Activated T-helper 1 cell treated with anti-CD3 and anti-CD28 coated beads, Interleukin-12 subunit alpha, Interleukin-12 subunit beta, Interleukin-2, Interleukin-4 antibody, amounts not matched to agents 30 ng/mL and 10 ng/mL and 1 ng/mL, durations not matched to agents 14 hours and 24 hours and 36 hours (primary cell): ENCODE data around the gene MSANTD3. TPM values are rescaled to one million over a fixed set of nuclear protein-coding genes. Genes with fewer than 3 reads are reported as not detected.
"Not testable (repeated sequence)": the region's sequence is repeated elsewhere in the genome, so short reads cannot be mapped to it uniquely, and the experiment has no call there.

ENCODE experiments used
- DNase-seq: peaks from one replicate; pipeline ENCODE4 v3.0.0; 2021; ENCODE audit warnings: low spot score
- H3K27ac Mint-ChIP-seq: one replicate; pipeline ENCODE4 v1.8.0; 2021; ENCODE audit warnings: mild to moderate bottlenecking, mixed read lengths
- H3K27me3 Mint-ChIP-seq: one replicate; pipeline ENCODE4 v1.8.0; 2022; ENCODE audit warnings: mild to moderate bottlenecking, moderate library complexity, mixed read lengths; ENCODE audit not compliant: insufficient read depth
- H3K36me3 Mint-ChIP-seq: one replicate; pipeline ENCODE4 v1.8.0; 2021; ENCODE audit warnings: low read depth, mixed read lengths
- H3K4me1 Mint-ChIP-seq: one replicate; pipeline ENCODE4 v1.8.0; 2021; ENCODE audit warnings: low read depth, mixed read lengths
- H3K4me3 Mint-ChIP-seq: one replicate; pipeline ENCODE4 v1.8.0; 2021; ENCODE audit warnings: mild to moderate bottlenecking, moderate library complexity, mixed read lengths
- H3K9me3 Mint-ChIP-seq: one replicate; pipeline ENCODE4 v1.8.0; 2021; ENCODE audit warnings: mixed read lengths
- intact Hi-C: fragments of 100-400 bp; cut with micrococcal nuclease; formaldehyde crosslinking; loops from one replicate; pipeline ENCODE4 v1.15.1; 2024
- total RNA-seq: library from RNA; stranded (reverse); gene quantifications from 2 replicates; pipeline ENCODE4 v1.2.3, GENCODE V29; 2022

The MSANTD3 gene
- total RNA-seq, 1 donor from 2014 or later: 11.1 TPM

GRCh38 chr9:100411472-100412283 lies 15.3 kb upstream of the MSANTD3 start:
- intact Hi-C loops: loop anchor here (1.0 to 5.0 kb wide), 6 partner anchors 15 to 987 kb away; partner anchors contain the start of genes ERP44, INVS, MRPL50 and STX17
- peak; percentile 81 for DNase-seq
- Mint-ChIP-seq H3K4me3 (peak overlapping the region; percentile 83), H3K27me3 (peaks cover 11% of the 10 kb centered on the region), H3K36me3 (peaks cover 6% of the 10 kb centered on the region), H3K9me3 (peaks cover 12% of the 10 kb centered on the region), H3K4me1 (peaks cover 13% of the 10 kb centered on the region), H3K27ac (peak overlapping the region; percentile 65)

GRCh38 chr9:100413839-100414420 lies 13.0 kb upstream of the MSANTD3 start:
- intact Hi-C loops: loop anchor here (5.0 kb wide), 2 partner anchors 317 to 507 kb away; partner anchors contain the start of genes ERP44, INVS and STX17
- Mint-ChIP-seq H3K9me3 (peaks cover 12% of the 10 kb centered on the region), H3K27ac (no peak overlapping the region), H3K36me3 (peaks cover 6% of the 10 kb centered on the region), H3K4me1 (peaks cover 13% of the 10 kb centered on the region), H3K27me3 (peaks cover 10% of the 10 kb centered on the region), H3K4me3 (no peak overlapping the region)
- DNase-seq: no peak

- Mint-ChIP-seq H3K4me3 (no peak overlapping the region), H3K27me3 (peaks cover 18% of the 10 kb centered on the region), H3K4me1 (no peaks in the 10 kb centered on the region), H3K9me3 (no peaks in the 10 kb centered on the region), H3K36me3 (no peaks in the 10 kb centered on the region), H3K27ac (no peak overlapping the region)
- intact Hi-C loops: no loop called here
- DNase-seq: no peak
Measured at GRCh38 chr9:100417815-100418214, 9.1 kb upstream of the MSANTD3 start.

GRCh38 chr9:100419166-100419565 lies 7.8 kb upstream of the MSANTD3 start:
- no peak overlapping the region for H3K4me3 Mint-ChIP-seq
- no peaks in the 10 kb centered on the region for H3K36me3 Mint-ChIP-seq
- peaks cover 25% of the 10 kb centered on the region for H3K27me3 Mint-ChIP-seq
- intact Hi-C loops: no loop called here
- no peaks in the 10 kb centered on the region for H3K4me1 Mint-ChIP-seq
- no peak overlapping the region for H3K27ac Mint-ChIP-seq
- DNase-seq: no peak
- H3K9me3 Mint-ChIP-seq: no peaks in the 10 kb centered on the region

- H3K9me3 Mint-ChIP-seq, intact Hi-C loops, H3K36me3 Mint-ChIP-seq, H3K4me1 Mint-ChIP-seq, H3K4me3 Mint-ChIP-seq, H3K27ac Mint-ChIP-seq, DNase-seq: not testable (repeated sequence)
- peaks cover 28% of the 10 kb centered on the region for H3K27me3 Mint-ChIP-seq
Measured at GRCh38 chr9:100421116-100421515, 5.8 kb upstream of the MSANTD3 start.

DNA sequence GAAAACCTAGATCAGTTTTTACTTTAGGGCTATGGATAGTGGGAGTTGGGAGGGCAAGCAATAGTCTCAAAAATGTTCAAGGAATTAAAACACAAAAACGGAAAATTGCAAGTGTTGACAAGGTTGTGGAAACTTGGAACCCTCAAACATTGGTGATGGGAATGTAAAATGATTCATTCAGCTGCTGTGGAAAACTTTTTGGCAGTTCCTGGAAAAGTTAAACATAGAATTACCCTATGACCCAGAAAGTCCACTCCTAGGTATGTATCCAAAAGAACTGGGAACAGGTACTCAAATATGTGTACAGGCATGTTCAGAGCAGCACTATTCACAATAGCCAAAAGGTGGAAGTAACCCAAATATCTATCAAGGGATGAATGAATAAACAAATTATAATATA lies 1.2 kb upstream of the MSANTD3 start:
- H3K9me3 Mint-ChIP-seq: no peaks in the 10 kb centered on the region
- no peak for DNase-seq
- H3K27me3 Mint-ChIP-seq: peaks cover 10% of the 10 kb centered on the region
- peak overlapping the region; percentile 87 for H3K4me3 Mint-ChIP-seq
- peaks cover 3% of the 10 kb centered on the region for H3K36me3 Mint-ChIP-seq
- no peak overlapping the region for H3K27ac Mint-ChIP-seq
- H3K4me1 Mint-ChIP-seq: peaks cover 21% of the 10 kb centered on the region
- intact Hi-C loops: loop anchor here (1.0 to 5.0 kb wide), 6 partner anchors 14 to 1243 kb away; partner anchors contain the start of genes ERP44, INVS and NR4A3

GRCh38 chr9:100426189-100426529 lies 784 bp upstream of the MSANTD3 start:
- H3K36me3 Mint-ChIP-seq: peaks cover 3% of the 10 kb centered on the region
- H3K4me1 Mint-ChIP-seq: peaks cover 21% of the 10 kb centered on the region
- H3K27me3 Mint-ChIP-seq: peaks cover 10% of the 10 kb centered on the region
- DNase-seq: no peak
- no peaks in the 10 kb centered on the region for H3K9me3 Mint-ChIP-seq
- H3K27ac Mint-ChIP-seq: peak overlapping the region; percentile 91
- H3K4me3 Mint-ChIP-seq: peak overlapping the region; percentile 87
- intact Hi-C loops: loop anchor here (1.0 to 5.0 kb wide), 6 partner anchors 15 to 1244 kb away; partner anchors contain the start of genes ERP44, INVS and NR4A3

- peak; percentile 5 for DNase-seq
- intact Hi-C loops: loop anchor here (5.0 kb wide), 4 partner anchors 170 to 1245 kb away; partner anchors contain the start of genes ERP44, INVS and NR4A3
- Mint-ChIP-seq H3K4me3 (peak overlapping the region; percentile 61), H3K9me3 (no peaks in the 10 kb centered on the region), H3K27me3 (peaks cover 10% of the 10 kb centered on the region), H3K4me1 (peaks cover 21% of the 10 kb centered on the region), H3K27ac (no peak overlapping the region), H3K36me3 (peaks cover 3% of the 10 kb centered on the region)
Measured at GRCh38 chr9:100427366-100428263, 672 bp downstream of the MSANTD3 start.

- intact Hi-C loops: loop anchor here (5.0 kb wide), 4 partner anchors 168 to 1247 kb away; partner anchors contain the start of genes ERP44, INVS and NR4A3
- Mint-ChIP-seq H3K9me3 (no peaks in the 10 kb centered on the region), H3K36me3 (peaks cover 3% of the 10 kb centered on the region), H3K4me1 (peaks cover 21% of the 10 kb centered on the region), H3K27ac (no peak overlapping the region), H3K27me3 (peaks cover 4% of the 10 kb centered on the region), H3K4me3 (no peak overlapping the region)
- no peak for DNase-seq
Measured at GRCh38 chr9:100428871-100429654, 2.1 kb downstream of the MSANTD3 start.

DNA sequence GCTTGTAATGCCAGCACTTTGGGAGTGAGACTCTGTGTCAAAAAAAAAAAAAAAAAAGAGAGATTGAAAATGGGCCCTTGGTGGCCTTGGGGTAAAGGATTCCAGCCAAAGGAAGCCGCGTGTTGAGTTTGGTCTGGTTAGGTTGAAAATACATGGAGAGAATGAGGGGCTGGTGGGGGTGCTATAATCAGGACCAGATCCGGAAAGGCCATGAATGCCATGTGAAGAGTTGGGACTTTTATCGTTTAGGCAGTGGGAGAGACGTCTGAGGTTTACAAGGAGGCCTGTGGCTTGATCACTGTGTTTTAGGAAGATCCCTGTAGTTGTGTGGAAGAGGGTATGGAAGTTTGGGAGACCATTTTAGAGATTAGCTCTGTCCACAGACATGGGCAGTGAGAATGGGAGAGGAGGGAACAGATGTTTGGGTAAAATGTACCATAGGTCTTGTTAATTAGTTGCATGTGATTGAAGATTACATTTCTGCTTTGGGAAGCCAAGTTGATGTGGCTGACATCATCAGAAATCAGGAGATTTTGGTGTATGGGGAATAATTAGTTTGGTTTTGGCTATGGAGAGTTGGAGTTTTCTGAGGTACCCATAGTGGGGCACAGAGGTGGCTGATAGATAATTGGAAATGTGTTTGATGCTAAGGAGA lies 3.5 kb downstream of the MSANTD3 start:
- intact Hi-C loops: no loop called here
- Mint-ChIP-seq H3K9me3 (no peaks in the 10 kb centered on the region), H3K36me3 (peaks cover 3% of the 10 kb centered on the region), H3K4me1 (peaks cover 21% of the 10 kb centered on the region), H3K4me3 (no peak overlapping the region), H3K27me3 (peaks cover 2% of the 10 kb centered on the region), H3K27ac (no peak overlapping the region)
- DNase-seq: no peak

GRCh38 chr9:100431886-100432285 lies 4.9 kb downstream of the MSANTD3 start:
- DNase-seq: no peak
- intact Hi-C loops: no loop called here
- Mint-ChIP-seq H3K36me3 (peaks cover 2% of the 10 kb centered on the region), H3K4me3 (no peak overlapping the region), H3K27me3 (no peaks in the 10 kb centered on the region), H3K4me1 (peaks cover 8% of the 10 kb centered on the region), H3K27ac (no peak overlapping the region), H3K9me3 (no peaks in the 10 kb centered on the region)
